OCI-LY1 (cell line): ENCODE measurements around the gene UTP25.

ENCODE experiments used
- CTCF ChIP-seq: fragments of 200-600 bp; sonication (generic), shearing (Covaris generic); IDR thresholded peaks from 2 replicates; pipeline ENCODE4 v1.5.1; 2017; ENCODE audit warnings: mild to moderate bottlenecking, antibody characterized with exemption, low read length, moderate library complexity, mixed read lengths
- EZH2 ChIP-seq: fragments of 200-600 bp; sonication (generic), shearing (Covaris generic); IDR thresholded peaks from 2 replicates; pipeline ENCODE4 v1.8.0; 2017; ENCODE audit warnings: borderline replicate concordance, mixed run types, mild to moderate bottlenecking, antibody characterized with exemption, low read length, moderate library complexity, mixed read lengths

GRCh38 chr1:209855623-209856022 lies 27.9 kb downstream of the UTP25 start:
- TF ChIP-seq CTCF, result no peak
- TF ChIP-seq EZH2, result no peak
